ENCODE measurements around the gene STK38. TPM values are rescaled to one million over a fixed set of nuclear protein-coding genes. Genes with fewer than 3 reads are reported as not detected.
"Not testable (repeated sequence)": the region's sequence is repeated elsewhere in the genome, so short reads cannot be mapped to it uniquely, and the experiment has no call there.

The STK38 gene
- total and polyA plus RNA-seq, 2 of the 8 experiments (the other 6 are each of a cell fraction or from before 2014, with no cell fraction given): 8.1 to 19.8 TPM

- TF ChIP-seq RXRA (IDR thresholded peaks at IDR 0.05; ENCODE audit: insufficient read depth, low read depth, low read length): no peak
- TF ChIP-seq BCL11A (IDR thresholded peaks at IDR 0.05; ENCODE audit: low read depth in 2 of 2, low read length in 2 of 2): no peak
- no peak for TF ChIP-seq RBBP5 (IDR thresholded peaks at IDR 0.05; ENCODE audit: borderline replicate concordance, low read depth, low read length)
- TF ChIP-seq TBP (IDR thresholded peaks at IDR 0.05; ENCODE audit: low read depth, low read length): no peak
Measured at GRCh38 chr6:36455486-36456027, 91.7 kb downstream of the STK38 start (continued).

DNA sequence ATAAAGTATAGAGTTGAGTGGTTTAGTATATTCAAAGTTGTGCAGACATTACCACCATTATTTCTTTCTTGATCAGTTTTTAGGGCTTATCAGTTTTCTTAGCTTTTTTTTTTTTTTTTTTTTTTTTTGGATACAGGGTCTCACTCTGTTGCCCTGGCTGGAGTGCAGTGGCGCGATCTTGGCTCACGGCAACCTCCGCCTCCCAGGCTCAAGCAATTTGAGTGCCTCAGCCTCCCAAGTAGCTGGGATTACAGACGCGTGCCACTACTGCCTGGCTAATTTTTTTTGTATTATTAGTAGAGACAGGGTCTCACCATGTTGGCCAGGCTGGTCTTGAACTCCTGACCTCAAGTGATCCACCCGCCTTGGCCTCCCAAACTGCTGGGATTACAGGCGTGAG, 94.4 kb downstream of the STK38 start:
- H3K18ac ChIP-seq (ENCODE audit: extremely low read depth, low read length); H4K91ac ChIP-seq (replicated peaks; ENCODE audit: insufficient read length, low read length); H3K23me2 ChIP-seq (ENCODE audit: low read depth, low read length); H3K4me2 ChIP-seq (ENCODE audit: insufficient read depth in 1 of 2, low read depth in 2 of 2, low read length in 2 of 2); H3K27ac ChIP-seq (ENCODE audit: low read depth, low read length); H2BK12ac ChIP-seq (ENCODE audit: low read depth, low read length); H3K36me3 ChIP-seq (ENCODE audit: control insufficient read depth in 2 of 4, insufficient read depth in 4 of 4, low read length in 3 of 4); H3K4me3 ChIP-seq (ENCODE audit: extremely low read depth in 1 of 4, insufficient read depth in 2 of 4, low read depth in 3 of 4, low read length in 4 of 4); H3K56ac ChIP-seq (replicated peaks; ENCODE audit: insufficient read length, low read depth, low read length); H4K8ac ChIP-seq (ENCODE audit: extremely low read depth, insufficient read depth, low read length); H3K4me1 ChIP-seq (replicated peaks in 1 of 4; ENCODE audit: control insufficient read depth in 3 of 4, insufficient read depth in 4 of 4, low read length in 3 of 4); H2AFZ ChIP-seq (ENCODE audit: low read length); FAIRE-seq; H2BK20ac ChIP-seq (ENCODE audit: low read length); H2AK5ac ChIP-seq (ENCODE audit: low read depth, low read length); H3K9me3 ChIP-seq (ENCODE audit: insufficient read depth in 2 of 2, low read depth in 1 of 2, low read length in 1 of 2); H2BK5ac ChIP-seq (ENCODE audit: low read depth, low read length); H2BK120ac ChIP-seq (replicated peaks; ENCODE audit: low read depth, low read length); H3K23ac ChIP-seq (ENCODE audit: insufficient read length); H3K9ac ChIP-seq (replicated peaks in 1 of 4; ENCODE audit: extremely low read depth in 1 of 4, low read depth in 3 of 4, low read length in 3 of 4); DNase-seq (ENCODE audit: low read depth in 1 of 2, low spot score in 2 of 2); H4K20me1 ChIP-seq (replicated peaks in 1 of 2; ENCODE audit: control insufficient read depth in 1 of 2, insufficient read depth in 2 of 2, low read length in 2 of 2); H4K5ac ChIP-seq (ENCODE audit: insufficient read length, low read depth, low read length); H3K4ac ChIP-seq (replicated peaks; ENCODE audit: insufficient read length, low read depth, low read length); H2BK15ac ChIP-seq (ENCODE audit: low read length); H3K14ac ChIP-seq (ENCODE audit: insufficient read length); H3K79me1 ChIP-seq (ENCODE audit: low read depth, low read length); H3K27me3 ChIP-seq (replicated peaks in 1 of 4; ENCODE audit: control insufficient read depth in 3 of 4, extremely low read depth in 1 of 4, insufficient read depth in 3 of 4, low read length in 3 of 4): not testable (repeated sequence)
- ChIA-PET POLR2A (ENCODE audit: partially characterized antibody) (interaction anchor here (0.6 to 1.0 kb wide), 2 partner anchors 30 to 144 kb away, joined by 3 to 4 read pairs; no protein-coding TSS in a partner anchor), CTCF (ENCODE audit: partially characterized antibody) (interaction anchor here (0.6 to 2.0 kb wide), 4 partner anchors 10 to 786 kb away, joined by 3 to 5 read pairs (median 3); partner anchors contain the start of gene KCTD20)
- WGBS, 2 experiments (ENCODE audit: extremely low coverage in 1 of 2, insufficient coverage in 1 of 2, insufficient read length in 1 of 2, insufficient replicate concordance in 2 of 2, low coverage in 1 of 2, low lambda C conversion rate in 2 of 2, missing lambda C conversion rate in 1 of 2): 93% methylated on average over 8 of the region's 8 CpGs; no CpG with 5 or more reads in 1 of the 2 experiments
- peaks cover 0 to 71% of the 10 kb centered on the region in 2 experiments; a peak in 3 of 4 replicates for H3K79me2 ChIP-seq (ENCODE audit: control insufficient read depth in 1 of 2, insufficient read depth in 2 of 2, low read length in 2 of 2)

Measured in H1 (cell line).